RWPE2 (cell line): ENCODE measurements around the gene GNE.

Experiments used
- ATAC-seq: fragments of 200-7000 bp; cut with Tn5 transposase; 3 replicates; pipeline ENCODE4 v1.9.1; 2021; ENCODE audit warnings: low read depth
- DNase-seq: peaks from one replicate; pipeline ENCODE4 v3.0.0-alpha.2; 2020; ENCODE audit warnings: low spot score
- H3K27ac ChIP-seq: fragments of 450-650 bp; 2 replicates; pipeline ENCODE4 v1.5.1; 2017; ENCODE audit warnings: mild to moderate bottlenecking; ENCODE audit not compliant: poor library complexity, severe bottlenecking
- H3K27me3 ChIP-seq: fragments of 250-450 bp; sonication (Bioruptor Pico); 2 replicates; pipeline ENCODE4 v1.5.1; 2021; ENCODE audit warnings: mild to moderate bottlenecking, moderate library complexity; ENCODE audit not compliant: insufficient read depth, poor library complexity, severe bottlenecking
- H3K36me3 ChIP-seq: fragments of 250-450 bp; sonication (Bioruptor Pico); 2 replicates; pipeline ENCODE4 v1.5.1; 2020; ENCODE audit warnings: low read depth, mild to moderate bottlenecking, moderate library complexity
- H3K4me1 ChIP-seq: fragments of 250-450 bp; sonication (Bioruptor Pico); 2 replicates; pipeline ENCODE4 v1.5.1; 2021; ENCODE audit warnings: mild to moderate bottlenecking, moderate library complexity; ENCODE audit not compliant: insufficient read depth, poor library complexity, severe bottlenecking
- H3K4me3 ChIP-seq: fragments of 250-450 bp; sonication (Bioruptor Pico); 2 replicates; pipeline ENCODE4 v1.5.1; 2021; ENCODE audit warnings: mild to moderate bottlenecking, moderate library complexity; ENCODE audit not compliant: severe bottlenecking
- H3K9me3 ChIP-seq: fragments of 250-450 bp; sonication (Bioruptor Pico); 2 replicates; pipeline ENCODE4 v1.5.1; 2021; ENCODE audit warnings: mild to moderate bottlenecking, moderate library complexity; ENCODE audit not compliant: severe bottlenecking
- TF ChIP-seq, protein P1 (sequence below): fragments of 450-650 bp; IDR thresholded peaks from one replicate; pipeline ENCODE4 v1.5.1; 2017; ENCODE audit warnings: mild to moderate bottlenecking, moderate library complexity; ENCODE audit not compliant: poor library complexity, severe bottlenecking

Gene GNE

DNA sequence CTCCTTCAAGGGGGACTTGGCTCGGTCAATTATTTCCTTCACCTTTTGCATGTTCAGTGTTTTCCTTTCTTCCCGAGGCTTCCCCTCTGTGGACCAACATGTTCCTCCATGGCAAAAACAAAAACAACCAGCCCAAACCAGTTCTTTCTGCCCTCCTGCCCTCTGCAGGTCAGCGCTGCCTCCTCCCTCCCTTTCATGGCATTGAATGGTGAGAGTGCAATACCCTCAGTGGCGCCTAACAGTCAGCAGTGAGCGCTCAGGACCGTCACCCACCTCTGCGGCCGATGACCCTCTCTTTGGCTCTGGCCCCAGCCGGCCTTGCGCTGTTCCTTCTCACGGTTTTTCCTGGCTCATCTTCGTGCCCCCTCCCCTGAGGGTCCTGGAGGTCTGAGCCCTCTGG is 34.4 kb upstream of the GNE start:
- TF ChIP-seq, protein P1, sequence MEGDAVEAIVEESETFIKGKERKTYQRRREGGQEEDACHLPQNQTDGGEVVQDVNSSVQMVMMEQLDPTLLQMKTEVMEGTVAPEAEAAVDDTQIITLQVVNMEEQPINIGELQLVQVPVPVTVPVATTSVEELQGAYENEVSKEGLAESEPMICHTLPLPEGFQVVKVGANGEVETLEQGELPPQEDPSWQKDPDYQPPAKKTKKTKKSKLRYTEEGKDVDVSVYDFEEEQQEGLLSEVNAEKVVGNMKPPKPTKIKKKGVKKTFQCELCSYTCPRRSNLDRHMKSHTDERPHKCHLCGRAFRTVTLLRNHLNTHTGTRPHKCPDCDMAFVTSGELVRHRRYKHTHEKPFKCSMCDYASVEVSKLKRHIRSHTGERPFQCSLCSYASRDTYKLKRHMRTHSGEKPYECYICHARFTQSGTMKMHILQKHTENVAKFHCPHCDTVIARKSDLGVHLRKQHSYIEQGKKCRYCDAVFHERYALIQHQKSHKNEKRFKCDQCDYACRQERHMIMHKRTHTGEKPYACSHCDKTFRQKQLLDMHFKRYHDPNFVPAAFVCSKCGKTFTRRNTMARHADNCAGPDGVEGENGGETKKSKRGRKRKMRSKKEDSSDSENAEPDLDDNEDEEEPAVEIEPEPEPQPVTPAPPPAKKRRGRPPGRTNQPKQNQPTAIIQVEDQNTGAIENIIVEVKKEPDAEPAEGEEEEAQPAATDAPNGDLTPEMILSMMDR: no peak
- H3K36me3 ChIP-seq: no peaks in the 10 kb centered on the region

DNA sequence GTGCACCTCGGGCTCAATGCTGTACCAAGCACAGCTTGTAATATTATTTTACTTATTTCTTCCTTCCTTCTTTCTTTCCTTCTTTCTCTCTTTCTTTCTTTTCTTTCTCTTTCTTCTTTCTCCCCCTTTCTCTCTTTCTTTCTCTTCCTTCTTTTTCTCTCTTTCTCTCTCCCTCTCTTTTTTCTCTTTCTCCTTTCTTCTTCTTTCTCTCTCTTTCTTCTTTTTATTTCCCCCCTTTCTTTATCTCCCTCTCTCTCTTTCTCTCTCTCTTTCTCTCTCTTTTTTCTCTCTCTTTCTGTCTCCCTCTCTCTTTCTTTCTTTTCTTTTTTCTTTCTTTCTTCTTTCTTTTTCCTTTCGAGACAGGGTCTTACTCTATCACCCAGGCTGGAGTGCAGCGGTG is 32.7 kb upstream of the GNE start:
- DNase-seq (no peak), ATAC-seq (no peak)
- H3K9me3 ChIP-seq: no peaks in the 10 kb centered on the region
- no peaks in the 10 kb centered on the region for H3K4me1 ChIP-seq
- H3K36me3 ChIP-seq: no peaks in the 10 kb centered on the region
- TF ChIP-seq, protein P1: no peak
- H3K27me3 ChIP-seq: no peaks in the 10 kb centered on the region
- H3K27ac ChIP-seq: no peak overlapping the region
- H3K4me3 ChIP-seq: no peak overlapping the region

More for the DNA sequence above, 34.4 kb upstream of the GNE start:
- ATAC-seq: no peak
- H3K9me3 ChIP-seq: no peaks in the 10 kb centered on the region
- no peak overlapping the region for H3K4me3 ChIP-seq
- H3K27ac ChIP-seq: no peak overlapping the region
- DNase-seq: no peak
- no peaks in the 10 kb centered on the region for H3K4me1 ChIP-seq
- no peaks in the 10 kb centered on the region for H3K27me3 ChIP-seq

DNA sequence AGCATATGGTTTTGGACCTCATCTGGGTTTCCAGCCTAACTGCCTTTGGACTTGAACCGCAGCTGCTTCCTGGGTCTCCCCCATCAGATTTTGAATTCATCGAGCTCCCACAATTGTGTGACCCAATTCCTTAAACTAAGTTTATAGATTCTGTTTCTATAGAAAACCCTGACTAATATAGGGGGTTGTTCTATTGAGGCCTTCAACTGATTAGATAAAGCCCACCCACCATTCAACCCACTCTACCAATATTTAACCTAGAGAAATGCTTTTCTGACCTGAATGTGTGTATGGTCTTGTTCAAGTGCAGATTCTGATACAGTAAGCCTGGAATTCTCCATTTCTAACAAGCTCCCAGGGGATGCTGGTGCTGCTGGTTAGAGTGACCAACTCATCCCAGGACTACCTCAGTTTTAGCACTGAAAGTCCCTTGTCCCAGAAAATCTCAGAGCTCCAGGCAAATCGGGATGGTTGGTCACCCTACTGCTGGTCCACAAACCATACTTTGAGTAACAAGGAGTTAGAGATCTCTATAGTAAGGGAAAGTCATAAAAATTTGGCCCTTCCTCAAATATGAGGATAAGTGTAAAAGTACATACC is 31.7 kb upstream of the GNE start:
- DNase-seq: no peak
- Histone ChIP-seq H3K27ac (no peak overlapping the region), H3K4me3 (no peak overlapping the region), H3K9me3 (no peaks in the 10 kb centered on the region), H3K27me3 (no peaks in the 10 kb centered on the region), H3K4me1 (no peaks in the 10 kb centered on the region), H3K36me3 (no peaks in the 10 kb centered on the region)
- TF ChIP-seq, protein P1: no peak
- no peak for ATAC-seq

- no peak overlapping the region for H3K4me3 ChIP-seq
- H3K27ac ChIP-seq: no peak overlapping the region
- H3K36me3 ChIP-seq: no peaks in the 10 kb centered on the region
- H3K27me3 ChIP-seq: no peaks in the 10 kb centered on the region
- no peaks in the 10 kb centered on the region for H3K9me3 ChIP-seq
- peaks cover 7% of the 10 kb centered on the region for H3K4me1 ChIP-seq
- DNase-seq (no peak), ATAC-seq (no peak)
- TF ChIP-seq, protein P1: no peak
These were observed 29.8 kb upstream of the GNE start for GRCh38 chr9:36288070-36288469.

GRCh38 chr9:36286388-36286787 is 28.1 kb upstream of the GNE start:
- Histone ChIP-seq H3K27me3 (no peaks in the 10 kb centered on the region), H3K4me1 (peaks cover 7% of the 10 kb centered on the region), H3K36me3 (no peaks in the 10 kb centered on the region), H3K27ac (no peak overlapping the region), H3K4me3 (no peak overlapping the region), H3K9me3 (no peaks in the 10 kb centered on the region)
- no peak for ATAC-seq
- DNase-seq: no peak
- TF ChIP-seq, protein P1: no peak
